Suprapubic skin (tissue), 4 donors: Measurements from ENCODE around the gene SLC39A9.

Experiments used
- EP300 ChIP-seq: sonication (generic); formaldehyde crosslinking; IDR thresholded peaks from one replicate; pipeline ENCODE4 v1.6.1; 2017; ENCODE audit warnings: antibody characterized with exemption
- POLR2A ChIP-seq, 2 donors: fragments of 450-650 bp; IDR thresholded peaks; one replicate each; pipeline ENCODE4 v1.6.1; 2017; ENCODE audit warnings: antibody characterized with exemption in 2 of 2, mild to moderate bottlenecking in 2 of 2, moderate library complexity in 2 of 2
- POLR2AphosphoS5 ChIP-seq, 3 donors: sonication (generic); formaldehyde crosslinking; IDR thresholded peaks; one replicate each; pipeline ENCODE4 v1.6.1; 2017; ENCODE audit warnings: antibody characterized with exemption in 3 of 3
- TF ChIP-seq, protein P1 (sequence below), 2 donors: fragments of 200-600 bp in 1 of 2; fragments of 450-650 bp in 1 of 2; sonication (generic) in 1 of 2; IDR thresholded peaks; one replicate each; pipeline ENCODE4 v1.5.1; 2016 to 2019; ENCODE audit warnings: antibody characterized with exemption in 2 of 2, mild to moderate bottlenecking in 1 of 2, moderate library complexity in 1 of 2

DNA sequence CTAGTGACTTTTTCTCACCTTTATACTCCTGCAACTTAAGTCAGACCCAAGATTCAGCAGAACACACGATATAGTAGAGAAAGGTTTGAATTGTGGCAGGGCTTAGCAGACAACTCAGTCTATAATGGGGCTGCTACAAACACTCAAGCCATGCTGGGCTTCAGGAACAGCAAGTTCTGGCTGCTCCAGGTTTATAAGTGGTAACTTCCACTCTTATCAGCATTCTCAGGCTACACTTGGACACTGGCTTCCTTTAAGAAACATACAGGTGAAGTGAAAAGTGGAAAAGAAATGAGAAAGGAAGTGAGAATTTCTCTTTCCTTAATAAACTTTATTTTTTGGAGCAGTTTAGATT lies 107.7 kb downstream of the SLC39A9 start:
- TF ChIP-seq POLR2A (IDR thresholded peaks at IDR 0.05) (no peak), POLR2AphosphoS5 (IDR thresholded peaks at IDR 0.05) (no peak), EP300 (no peak)
- TF ChIP-seq, protein P1, sequence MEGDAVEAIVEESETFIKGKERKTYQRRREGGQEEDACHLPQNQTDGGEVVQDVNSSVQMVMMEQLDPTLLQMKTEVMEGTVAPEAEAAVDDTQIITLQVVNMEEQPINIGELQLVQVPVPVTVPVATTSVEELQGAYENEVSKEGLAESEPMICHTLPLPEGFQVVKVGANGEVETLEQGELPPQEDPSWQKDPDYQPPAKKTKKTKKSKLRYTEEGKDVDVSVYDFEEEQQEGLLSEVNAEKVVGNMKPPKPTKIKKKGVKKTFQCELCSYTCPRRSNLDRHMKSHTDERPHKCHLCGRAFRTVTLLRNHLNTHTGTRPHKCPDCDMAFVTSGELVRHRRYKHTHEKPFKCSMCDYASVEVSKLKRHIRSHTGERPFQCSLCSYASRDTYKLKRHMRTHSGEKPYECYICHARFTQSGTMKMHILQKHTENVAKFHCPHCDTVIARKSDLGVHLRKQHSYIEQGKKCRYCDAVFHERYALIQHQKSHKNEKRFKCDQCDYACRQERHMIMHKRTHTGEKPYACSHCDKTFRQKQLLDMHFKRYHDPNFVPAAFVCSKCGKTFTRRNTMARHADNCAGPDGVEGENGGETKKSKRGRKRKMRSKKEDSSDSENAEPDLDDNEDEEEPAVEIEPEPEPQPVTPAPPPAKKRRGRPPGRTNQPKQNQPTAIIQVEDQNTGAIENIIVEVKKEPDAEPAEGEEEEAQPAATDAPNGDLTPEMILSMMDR (IDR thresholded peaks at IDR 0.05): no peak
